ACC112 (cell line): ENCODE measurements around the gene KLRD1.
"Not testable (repeated sequence)": the region's sequence is repeated elsewhere in the genome, so short reads cannot be mapped to it uniquely, and the experiment has no call there.

Experiments
- H2AFZ ChIP-seq: fragments of 200-600 bp; sonication (generic); one replicate; pipeline ENCODE4 v1.6.0; 2017; ENCODE audit warnings: antibody characterized with exemption, low read length; ENCODE audit not compliant: unreplicated experiment
- H3K27ac ChIP-seq: fragments of 200-600 bp; sonication (generic); 2 replicates; pipeline ENCODE4 v1.5.1; 2014; ENCODE audit warnings: low read depth, mild to moderate bottlenecking, antibody characterized with exemption, low read length, moderate library complexity
- H3K27me3 ChIP-seq: fragments of 200-600 bp; sonication (generic); 2 replicates; pipeline ENCODE4 v1.6.1; 2014; ENCODE audit warnings: mild to moderate bottlenecking, antibody characterized with exemption, low read length, moderate library complexity, mixed read lengths; ENCODE audit not compliant: insufficient read depth
- H3K36me3 ChIP-seq: fragments of 200-600 bp; sonication (generic); 2 replicates; pipeline ENCODE4 v1.6.1; 2016; ENCODE audit warnings: mild to moderate bottlenecking, antibody characterized with exemption, low read length, moderate library complexity, mixed read lengths; ENCODE audit not compliant: insufficient read depth
- H3K4me1 ChIP-seq: fragments of 200-600 bp; sonication (generic); one replicate; pipeline ENCODE4 v1.6.1; 2016; ENCODE audit warnings: low read length, mixed read lengths; ENCODE audit not compliant: insufficient read depth, unreplicated experiment, control insufficient read depth
- H3K4me3 ChIP-seq: fragments of 200-600 bp; sonication (generic); 2 replicates; pipeline ENCODE4 v1.5.1; 2014; ENCODE audit warnings: mild to moderate bottlenecking, low read depth, low read length
- H3K79me2 ChIP-seq: fragments of 200-600 bp; sonication (generic); one replicate; pipeline ENCODE4 v1.6.0; 2016; ENCODE audit warnings: low read length; ENCODE audit not compliant: control insufficient read depth, unreplicated experiment, insufficient read depth

The KLRD1 gene

DNA sequence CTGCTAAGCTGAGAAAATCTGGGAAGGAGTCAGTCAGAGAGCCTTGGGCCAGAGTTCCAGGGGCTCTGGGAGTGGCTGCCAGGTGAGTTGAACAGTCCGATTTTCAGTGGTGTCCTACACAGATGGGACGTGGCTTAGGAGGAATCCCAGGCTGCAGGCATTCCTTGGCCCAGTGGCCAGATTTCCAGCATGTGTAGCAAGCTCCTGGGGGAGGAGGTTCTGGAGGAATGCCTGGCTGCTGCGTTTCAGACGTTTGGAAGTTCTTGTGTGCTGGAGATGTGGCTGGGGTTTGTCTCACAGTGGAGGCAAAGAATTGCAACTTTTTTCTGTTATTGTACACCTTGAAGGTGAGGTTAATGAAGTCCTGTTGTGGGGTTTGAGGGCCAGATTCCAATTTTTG is 28.5 kb downstream of the KLRD1 start:
- not testable (repeated sequence) for H3K79me2 ChIP-seq, H3K4me1 ChIP-seq, H2AFZ ChIP-seq, H3K27me3 ChIP-seq, H3K27ac ChIP-seq, H3K36me3 ChIP-seq, H3K4me3 ChIP-seq

GRCh38 chr12:10338470-10338869 is 30.8 kb downstream of the KLRD1 start:
- not testable (repeated sequence) for H2AFZ ChIP-seq, H3K4me1 ChIP-seq, H3K4me3 ChIP-seq, H3K27me3 ChIP-seq, H3K79me2 ChIP-seq, H3K27ac ChIP-seq, H3K36me3 ChIP-seq

- H2AFZ ChIP-seq: peak overlapping the region; percentile 50
- 0 out of 2 replicates have a peak overlapping the region, but pooled peaks have one; percentile 13 for H3K27ac ChIP-seq
- no peak overlapping the region for H3K4me3 ChIP-seq
- no peaks in the 10 kb centered on the region for H3K36me3 ChIP-seq
- H3K79me2 ChIP-seq: no peaks in the 10 kb centered on the region
- no peaks in the 10 kb centered on the region for H3K27me3 ChIP-seq
- H3K4me1 ChIP-seq: peaks cover 8% of the 10 kb centered on the region
Observed at GRCh38 chr12:10339053-10339840, 31.6 kb downstream of the KLRD1 start.

DNA sequence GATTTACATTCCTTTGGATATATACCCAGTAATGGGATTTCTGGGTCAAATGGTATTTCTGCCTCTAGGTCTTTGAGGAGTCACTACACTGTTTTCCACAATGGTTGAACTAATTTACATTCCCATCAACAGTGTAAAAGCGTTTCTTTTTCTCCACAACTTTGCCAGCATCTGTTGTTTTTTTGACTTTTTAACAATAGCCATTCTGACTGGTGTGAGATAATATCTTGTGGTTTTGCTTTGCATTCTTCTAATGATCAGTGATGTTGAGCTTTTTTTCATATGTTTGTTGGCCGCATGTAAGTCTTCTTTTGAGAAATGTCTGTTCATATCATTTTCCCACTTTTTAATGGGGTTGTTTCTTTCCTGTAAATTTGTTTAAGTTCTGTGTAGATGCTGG is 33.3 kb downstream of the KLRD1 start:
- not testable (repeated sequence) for H2AFZ ChIP-seq, H3K4me1 ChIP-seq, H3K27ac ChIP-seq, H3K27me3 ChIP-seq, H3K4me3 ChIP-seq, H3K36me3 ChIP-seq, H3K79me2 ChIP-seq

DNA sequence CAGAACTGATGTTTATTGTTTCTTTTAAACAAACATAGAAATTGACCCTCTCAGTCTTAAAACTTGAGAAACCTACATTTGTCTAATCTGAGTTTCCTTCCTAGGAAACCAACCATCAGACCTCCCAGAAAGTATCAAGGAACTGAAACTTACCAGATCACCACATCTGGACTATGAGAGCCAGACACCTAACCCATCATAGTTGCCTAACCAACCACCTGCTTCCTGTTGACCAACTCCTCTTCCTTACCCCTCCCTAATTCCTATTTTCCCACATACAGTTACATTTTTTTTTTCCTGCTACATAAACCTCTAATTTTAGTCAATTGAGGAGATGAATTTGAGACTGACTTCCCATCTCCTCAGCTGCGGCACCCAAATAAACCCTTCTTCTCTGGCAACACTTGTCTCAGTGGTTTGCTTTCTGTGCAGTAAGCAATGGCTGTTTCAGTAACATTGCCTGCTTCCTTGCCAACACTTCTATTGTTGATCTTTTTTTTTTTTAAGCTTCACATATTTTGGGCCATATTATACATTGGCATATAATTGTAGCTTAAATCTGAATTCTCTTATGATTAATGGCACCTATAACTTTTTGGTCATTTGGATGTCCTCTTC is 34.3 kb downstream of the KLRD1 start:
- H3K36me3 ChIP-seq: no peaks in the 10 kb centered on the region
- H3K79me2 ChIP-seq: no peaks in the 10 kb centered on the region
- no peak overlapping the region for H3K27ac ChIP-seq
- H2AFZ ChIP-seq: no peak overlapping the region
- peaks cover 8% of the 10 kb centered on the region for H3K4me1 ChIP-seq
- no peaks in the 10 kb centered on the region for H3K27me3 ChIP-seq
- H3K4me3 ChIP-seq: no peak overlapping the region

DNA sequence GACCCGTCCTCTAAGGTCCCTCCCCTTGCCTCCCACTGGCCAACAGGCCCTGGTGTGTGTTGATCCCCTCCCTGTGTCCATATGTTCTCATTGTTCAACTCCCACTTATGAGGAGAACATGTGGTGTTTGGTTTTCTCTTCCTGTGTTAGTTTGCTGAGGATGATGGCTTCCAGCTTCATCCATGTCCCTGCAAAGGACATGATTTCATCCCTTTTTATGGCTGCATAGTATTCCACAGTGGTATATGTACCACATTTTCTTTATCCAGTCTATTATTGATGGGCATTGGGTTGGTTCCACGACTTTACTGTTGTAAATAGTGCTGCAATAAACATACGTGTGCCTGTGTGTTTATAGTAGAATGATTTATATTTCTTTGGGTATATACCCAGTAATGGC is 43.8 kb downstream of the KLRD1 start:
- H3K79me2 ChIP-seq, H3K36me3 ChIP-seq, H3K27ac ChIP-seq, H3K27me3 ChIP-seq, H2AFZ ChIP-seq, H3K4me3 ChIP-seq: not testable (repeated sequence)
- H3K4me1 ChIP-seq: peaks cover 14% of the 10 kb centered on the region

GRCh38 chr12:10354071-10354470 is 46.4 kb downstream of the KLRD1 start:
- no peaks in the 10 kb centered on the region for H3K79me2 ChIP-seq
- peaks cover 14% of the 10 kb centered on the region for H3K4me1 ChIP-seq
- H2AFZ ChIP-seq: no peak overlapping the region
- no peaks in the 10 kb centered on the region for H3K36me3 ChIP-seq
- no peak overlapping the region for H3K27ac ChIP-seq
- H3K27me3 ChIP-seq: no peaks in the 10 kb centered on the region; the same call in 1 of the 2 replicates
- H3K4me3 ChIP-seq: no peak overlapping the region

DNA sequence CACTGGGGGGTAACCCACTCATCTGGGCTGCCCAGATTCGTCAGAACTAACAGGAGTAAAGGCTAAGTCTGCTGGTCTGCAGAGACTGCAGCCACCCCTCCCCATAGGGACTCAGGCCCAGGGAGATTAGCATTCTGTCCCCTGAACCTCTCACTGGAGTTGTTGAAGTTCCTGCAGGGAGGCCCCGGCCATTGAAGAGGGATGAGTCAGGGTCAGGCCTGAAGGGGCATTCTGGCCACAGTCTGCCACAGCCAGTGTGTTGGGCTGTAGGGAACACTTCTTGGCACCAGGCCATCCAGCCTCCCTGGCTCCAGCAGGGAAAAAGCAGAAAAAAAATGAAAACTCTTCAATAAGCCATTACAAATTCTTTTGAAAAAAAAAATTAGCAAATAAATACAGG is 46.8 kb downstream of the KLRD1 start:
- Histone ChIP-seq H3K36me3 (no peaks in the 10 kb centered on the region), H3K4me3 (no peak overlapping the region), H2AFZ (no peak overlapping the region), H3K4me1 (peaks cover 14% of the 10 kb centered on the region), H3K79me2 (no peaks in the 10 kb centered on the region), H3K27ac (no peak overlapping the region), H3K27me3 (no peaks in the 10 kb centered on the region; the same call in 1 of the 2 replicates)

DNA sequence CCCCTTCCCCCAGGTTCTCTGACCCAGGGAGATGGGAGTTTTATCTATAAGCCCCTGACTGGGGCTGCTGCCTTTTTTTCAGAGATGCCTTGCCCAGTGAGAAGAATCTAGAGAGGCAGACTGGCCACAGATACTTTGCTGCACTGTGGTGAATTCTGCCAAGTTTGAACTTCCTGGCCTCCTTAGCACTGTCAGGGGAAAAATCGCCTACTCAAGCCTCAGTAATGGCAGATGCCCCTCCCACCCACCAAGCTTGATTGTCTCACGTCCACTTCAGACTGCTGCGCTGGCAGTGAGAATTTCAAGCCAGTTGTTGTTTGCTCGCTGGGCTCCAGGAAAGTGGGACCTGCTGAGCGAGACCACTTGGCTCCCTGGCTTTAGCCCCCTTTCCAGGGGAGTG is 50.5 kb downstream of the KLRD1 start:
- peaks cover 22% of the 10 kb centered on the region for H3K4me1 ChIP-seq
- H3K4me3 ChIP-seq: no peak overlapping the region
- H3K36me3 ChIP-seq: no peaks in the 10 kb centered on the region
- H3K79me2 ChIP-seq: no peaks in the 10 kb centered on the region
- H3K27me3 ChIP-seq: no peaks in the 10 kb centered on the region
- H2AFZ ChIP-seq: no peak overlapping the region
- H3K27ac ChIP-seq: no peak overlapping the region

DNA sequence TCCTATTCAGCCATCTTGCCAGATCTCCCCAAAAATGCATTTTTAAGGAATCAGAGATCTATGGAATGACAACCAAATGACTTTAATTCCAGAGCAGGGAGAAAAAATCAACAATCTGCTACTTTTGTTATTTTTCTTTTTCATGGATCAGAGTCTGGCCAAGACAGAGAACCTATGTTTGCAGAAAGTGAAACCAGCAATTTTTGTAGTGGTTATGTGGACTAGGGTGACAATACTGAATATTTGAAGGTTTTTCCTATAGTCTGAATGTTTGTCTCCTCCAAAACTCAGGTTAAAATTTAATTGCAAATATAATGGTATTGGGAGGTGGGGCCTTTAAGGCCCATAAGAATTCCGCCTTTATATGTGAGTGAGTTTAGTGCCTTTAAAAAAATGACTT is 51.3 kb downstream of the KLRD1 start:
- H2AFZ ChIP-seq: no peak overlapping the region
- H3K27me3 ChIP-seq: no peaks in the 10 kb centered on the region
- H3K36me3 ChIP-seq: no peaks in the 10 kb centered on the region
- H3K4me3 ChIP-seq: no peak overlapping the region
- peaks cover 30% of the 10 kb centered on the region for H3K4me1 ChIP-seq
- no peaks in the 10 kb centered on the region for H3K79me2 ChIP-seq
- no peak overlapping the region for H3K27ac ChIP-seq

- H3K36me3 ChIP-seq: no peaks in the 10 kb centered on the region
- peak overlapping the region; percentile 53 for H2AFZ ChIP-seq
- H3K27me3 ChIP-seq: no peaks in the 10 kb centered on the region
- H3K4me3 ChIP-seq: no peak overlapping the region
- H3K79me2 ChIP-seq: no peaks in the 10 kb centered on the region
- no peak overlapping the region for H3K27ac ChIP-seq
- H3K4me1 ChIP-seq: peaks cover 24% of the 10 kb centered on the region
Observed at GRCh38 chr12:10361084-10361483, 53.4 kb downstream of the KLRD1 start.
